ENCODE results near the gene GAGE10. TPM values are rescaled to one million over a fixed set of nuclear protein-coding genes. Genes with fewer than 3 reads are reported as not detected.

Gene GAGE10
- polyA plus RNA-seq, 2 of the 4 experiments (the other 2 are of a cell fraction), result not detected

Other genes starting within 250 kb of the GAGE10 start
- gene CCDC120, start 244.6 kb upstream of the GAGE10 start, polyA plus RNA-seq (2011; rRNA removed), result 1.6 and 2.0 TPM in 2 replicates
- gene CCDC120, start 244.6 kb upstream of the GAGE10 start, polyA plus RNA-seq (2017; fragmentation: RNase III; extraction: RNeasy Plus Mini Kit Qiagen cat#74134 plus additional on column Dnase treatment), result 3.2 to 4.1 TPM (median 4.0 TPM) in 3 replicates
- gene PRAF2, start 229.6 kb upstream of the GAGE10 start, polyA plus RNA-seq (2011; rRNA removed), result 13.6 and 17.0 TPM in 2 replicates
- gene PRAF2, start 229.6 kb upstream of the GAGE10 start, polyA plus RNA-seq (2017; fragmentation: RNase III; extraction: RNeasy Plus Mini Kit Qiagen cat#74134 plus additional on column Dnase treatment), result 29.9 to 37.7 TPM (median 35.4 TPM) in 3 replicates
- 55.5 and 80.1 TPM in 2 replicates for gene WDR45, start 223.8 kb upstream of the GAGE10 start, polyA plus RNA-seq (2011; rRNA removed)
- gene WDR45, start 223.8 kb upstream of the GAGE10 start, polyA plus RNA-seq (2017; fragmentation: RNase III; extraction: RNeasy Plus Mini Kit Qiagen cat#74134 plus additional on column Dnase treatment), result 33.8 to 41.5 TPM (median 37.7 TPM) in 3 replicates
- 34.4 and 40.7 TPM in 2 replicates for gene GPKOW, start 179.9 kb upstream of the GAGE10 start, polyA plus RNA-seq (2011; rRNA removed)
- 22.0 to 24.9 TPM (median 24.1 TPM) in 3 replicates for gene GPKOW, start 179.9 kb upstream of the GAGE10 start, polyA plus RNA-seq (2017; fragmentation: RNase III; extraction: RNeasy Plus Mini Kit Qiagen cat#74134 plus additional on column Dnase treatment)
- gene MAGIX, start 140.9 kb upstream of the GAGE10 start, polyA plus RNA-seq (2011; rRNA removed), result 1.1 and 1.2 TPM in 2 replicates
- 2.2 to 3.0 TPM (median 2.5 TPM) in 3 replicates for gene MAGIX, start 140.9 kb upstream of the GAGE10 start, polyA plus RNA-seq (2017; fragmentation: RNase III; extraction: RNeasy Plus Mini Kit Qiagen cat#74134 plus additional on column Dnase treatment)
- 209 and 277 TPM in 2 replicates for gene PLP2, start 131.7 kb upstream of the GAGE10 start, polyA plus RNA-seq (2011; rRNA removed)
- gene PLP2, start 131.7 kb upstream of the GAGE10 start, polyA plus RNA-seq (2017; fragmentation: RNase III; extraction: RNeasy Plus Mini Kit Qiagen cat#74134 plus additional on column Dnase treatment), result 162 to 168 TPM (median 164 TPM) in 3 replicates
- gene PRICKLE3, start 117.3 kb upstream of the GAGE10 start, polyA plus RNA-seq (2011; rRNA removed), result 7.9 and 9.3 TPM in 2 replicates
- 12.9 to 14.1 TPM (median 14.0 TPM) in 3 replicates for gene PRICKLE3, start 117.3 kb upstream of the GAGE10 start, polyA plus RNA-seq (2017; fragmentation: RNase III; extraction: RNeasy Plus Mini Kit Qiagen cat#74134 plus additional on column Dnase treatment)
- 1.3 and 1.7 TPM in 2 replicates for gene SYP, start 103.5 kb upstream of the GAGE10 start, polyA plus RNA-seq (2011; rRNA removed)
- gene SYP, start 103.5 kb upstream of the GAGE10 start, polyA plus RNA-seq (2017; fragmentation: RNase III; extraction: RNeasy Plus Mini Kit Qiagen cat#74134 plus additional on column Dnase treatment), result 3.3 to 4.0 TPM (median 3.8 TPM) in 3 replicates
- not detected in 2 replicates for gene CACNA1F, start 70.3 kb upstream of the GAGE10 start, polyA plus RNA-seq (2011; rRNA removed)
- not detected in 3 replicates for gene CACNA1F, start 70.3 kb upstream of the GAGE10 start, polyA plus RNA-seq (2017; fragmentation: RNase III; extraction: RNeasy Plus Mini Kit Qiagen cat#74134 plus additional on column Dnase treatment)
- 8.8 and 11.4 TPM in 2 replicates for gene CCDC22, start 68.2 kb upstream of the GAGE10 start, polyA plus RNA-seq (2011; rRNA removed)
- 10.8 to 11.8 TPM (median 10.9 TPM) in 3 replicates for gene CCDC22, start 68.2 kb upstream of the GAGE10 start, polyA plus RNA-seq (2017; fragmentation: RNase III; extraction: RNeasy Plus Mini Kit Qiagen cat#74134 plus additional on column Dnase treatment)
- gene FOXP3, start 38.9 kb upstream of the GAGE10 start, polyA plus RNA-seq (2011; rRNA removed), result 0.13 and 0.21 TPM in 2 replicates
- 0.04 to 0.13 TPM (median 0.13 TPM) in 3 replicates for gene FOXP3, start 38.9 kb upstream of the GAGE10 start, polyA plus RNA-seq (2017; fragmentation: RNase III; extraction: RNeasy Plus Mini Kit Qiagen cat#74134 plus additional on column Dnase treatment)
- gene PPP1R3F, start 33.9 kb upstream of the GAGE10 start, polyA plus RNA-seq (2011; rRNA removed), result 2.7 and 3.0 TPM in 2 replicates
- 3.5 to 6.1 TPM (median 5.2 TPM) in 3 replicates for gene PPP1R3F, start 33.9 kb upstream of the GAGE10 start, polyA plus RNA-seq (2017; fragmentation: RNase III; extraction: RNeasy Plus Mini Kit Qiagen cat#74134 plus additional on column Dnase treatment)
- not detected in 2 replicates for gene GAGE12J, start 18.4 kb downstream of the GAGE10 start, polyA plus RNA-seq (2011; rRNA removed)
- not detected in 3 replicates for gene GAGE12J, start 18.4 kb downstream of the GAGE10 start, polyA plus RNA-seq (2017; fragmentation: RNase III; extraction: RNeasy Plus Mini Kit Qiagen cat#74134 plus additional on column Dnase treatment)
- gene GAGE13, start 27.9 kb downstream of the GAGE10 start, polyA plus RNA-seq (2011; rRNA removed), result not detected in 2 replicates
- gene GAGE13, start 27.9 kb downstream of the GAGE10 start, polyA plus RNA-seq (2017; fragmentation: RNase III; extraction: RNeasy Plus Mini Kit Qiagen cat#74134 plus additional on column Dnase treatment), result not detected in 3 replicates
- not detected in 2 replicates for gene GAGE12C, start 228.5 kb downstream of the GAGE10 start, polyA plus RNA-seq (2011; rRNA removed)
- not detected in 3 replicates for gene GAGE12C, start 228.5 kb downstream of the GAGE10 start, polyA plus RNA-seq (2017; fragmentation: RNase III; extraction: RNeasy Plus Mini Kit Qiagen cat#74134 plus additional on column Dnase treatment)
- not detected in 2 replicates for gene GAGE12D, start 238.1 kb downstream of the GAGE10 start, polyA plus RNA-seq (2011; rRNA removed)
- gene GAGE12D, start 238.1 kb downstream of the GAGE10 start, polyA plus RNA-seq (2017; fragmentation: RNase III; extraction: RNeasy Plus Mini Kit Qiagen cat#74134 plus additional on column Dnase treatment), result not detected in 3 replicates
- gene GAGE12E, start 247.6 kb downstream of the GAGE10 start, polyA plus RNA-seq (2011; rRNA removed), result not detected in 2 replicates
- gene GAGE12E, start 247.6 kb downstream of the GAGE10 start, polyA plus RNA-seq (2017; fragmentation: RNase III; extraction: RNeasy Plus Mini Kit Qiagen cat#74134 plus additional on column Dnase treatment), result not detected in 3 replicates